NB4 (cell line): Measurements from ENCODE around the gene SAMD11.

Experiments
- DNase-seq: peaks from one replicate; pipeline ENCODE4 v3.0.0; 2010; ENCODE audit warnings: low read depth
- H3K4me3 ChIP-seq: one replicate; pipeline ENCODE4 v1.5.1; 2011; ENCODE audit warnings: mild to moderate bottlenecking, low read depth, low read length, moderate library complexity
- CTCF ChIP-seq: IDR thresholded peaks from one replicate; pipeline ENCODE4 v1.5.1; 2012; ENCODE audit warnings: low read depth, low read length
- MYC ChIP-seq: IDR thresholded peaks from 2 replicates; pipeline ENCODE4 v1.6.1; 2011; ENCODE audit warnings: low read depth, low read length
- POLR2A ChIP-seq: IDR thresholded peaks from 2 replicates; pipeline ENCODE4 v1.6.1; 2011; ENCODE audit warnings: mild to moderate bottlenecking; ENCODE audit not compliant: insufficient read length; ENCODE audit errors: extremely low read depth
- TF ChIP-seq, protein P1 (sequence below): IDR thresholded peaks from 2 replicates; pipeline ENCODE4 v1.6.1; 2011; ENCODE audit warnings: low read depth, low read length

SAMD11 gene

DNA sequence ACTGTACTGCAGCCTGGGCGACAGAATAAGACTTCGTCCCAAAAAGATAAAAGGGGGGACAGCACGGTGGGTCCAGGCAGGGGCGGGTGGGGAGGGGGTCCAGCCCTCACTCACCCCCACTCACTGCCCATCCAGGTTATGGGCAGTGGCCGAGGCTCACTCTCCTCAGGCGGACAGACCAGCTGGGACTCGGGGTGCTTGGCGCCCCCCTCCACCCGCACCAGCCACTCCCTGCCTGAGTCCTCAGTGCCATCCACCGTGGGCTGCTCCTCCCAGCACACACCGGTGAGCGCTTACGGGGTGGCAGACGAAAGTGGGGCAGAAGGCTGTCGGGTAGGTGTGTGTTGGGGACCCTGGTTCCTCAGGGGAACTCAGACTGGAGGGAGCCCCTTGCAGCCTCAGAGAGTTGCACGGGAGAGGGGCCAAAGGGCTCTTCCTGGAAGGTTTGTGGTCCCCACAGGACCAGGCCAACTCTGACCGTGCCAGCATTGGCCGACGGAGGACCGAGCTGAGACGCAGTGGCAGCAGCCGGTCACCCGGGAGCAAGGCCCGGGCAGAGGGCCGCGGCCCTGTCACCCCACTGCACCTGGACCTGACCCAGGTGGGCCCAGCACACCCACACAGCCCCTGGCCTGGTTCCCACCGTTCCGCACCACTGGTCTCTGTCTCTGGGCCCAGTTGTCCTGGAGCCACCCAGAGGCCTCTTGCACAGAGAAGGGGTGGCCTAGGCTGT, 49.2 kb downstream of the SAMD11 start:
- no peak for DNase-seq
- H3K4me3 ChIP-seq, result no peak overlapping the region
- TF ChIP-seq CTCF, result no peak
- no peak for TF ChIP-seq MYC
- TF ChIP-seq POLR2A, result no peak
- TF ChIP-seq, protein P1, sequence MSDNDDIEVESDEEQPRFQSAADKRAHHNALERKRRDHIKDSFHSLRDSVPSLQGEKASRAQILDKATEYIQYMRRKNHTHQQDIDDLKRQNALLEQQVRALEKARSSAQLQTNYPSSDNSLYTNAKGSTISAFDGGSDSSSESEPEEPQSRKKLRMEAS, result no peak

- H3K4me3 ChIP-seq, result no peak overlapping the region
- no peak for DNase-seq
- TF ChIP-seq MYC, result no peak
- TF ChIP-seq, protein P1, result no peak
- TF ChIP-seq CTCF, result no peak
These were observed 50.0 kb downstream of the SAMD11 start for GRCh38 chr1:973459-974292.

- no peak for DNase-seq
- TF ChIP-seq POLR2A, result no peak
- TF ChIP-seq MYC, result no peak
- TF ChIP-seq CTCF, result no peak
- TF ChIP-seq, protein P1, result no peak
- no peak overlapping the region for H3K4me3 ChIP-seq
These were observed 50.5 kb downstream of the SAMD11 start for GRCh38 chr1:974293-974640.

- no peak for DNase-seq
- H3K4me3 ChIP-seq, result no peak overlapping the region
- TF ChIP-seq, protein P1, result no peak
- TF ChIP-seq CTCF (no peak), POLR2A (no peak)
These were observed 51.1 kb downstream of the SAMD11 start for GRCh38 chr1:974687-975328.

DNA sequence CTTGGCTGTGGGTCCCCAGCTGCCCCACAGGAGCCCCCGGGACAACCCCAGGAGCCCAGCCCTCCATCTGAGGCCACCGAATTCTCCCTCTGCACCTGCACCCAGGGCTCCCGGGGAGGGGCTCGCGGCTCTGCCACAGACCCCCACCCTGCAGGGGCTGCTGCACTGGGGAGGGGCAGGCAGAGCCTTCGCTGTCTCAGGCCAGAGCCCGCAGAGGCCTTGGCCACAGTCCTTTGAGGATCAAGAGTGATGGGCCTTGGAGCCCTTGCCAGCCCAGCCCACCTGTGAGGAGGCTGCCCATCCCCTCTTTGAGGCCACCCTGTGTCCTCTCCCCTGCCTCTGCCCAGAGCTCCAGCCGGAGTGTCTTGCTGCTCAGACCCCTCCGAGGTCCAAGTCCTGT, 51.6 kb downstream of the SAMD11 start:
- H3K4me3 ChIP-seq, result no peak overlapping the region
- TF ChIP-seq, protein P1, result no peak
- no peak for TF ChIP-seq CTCF
- TF ChIP-seq POLR2A, result no peak
- no peak for TF ChIP-seq MYC
- no peak for DNase-seq
